ENCODE measurements around the gene ITGB1BP1. TPM values are rescaled to one million over a fixed set of nuclear protein-coding genes. Genes with fewer than 3 reads are reported as not detected.

The ITGB1BP1 gene
- total RNA-seq, 2 donors from 2014 or later: 38.7 to 64.4 TPM

- Histone ChIP-seq H3K4me3 (no peak overlapping the region), H3K27ac (no peak overlapping the region), H3K27me3 (replicated peaks; ENCODE audit: insufficient read depth) (no peaks in the 10 kb centered on the region), H3K9me3 (no peaks in the 10 kb centered on the region), H3K36me3 (no peaks in the 10 kb centered on the region), H3K4me1 (ENCODE audit: control insufficient read depth in 1 of 2, low read depth in 2 of 2) (peaks cover 9 to 20% of the 10 kb centered on the region in 2 donors)
- ATAC-seq (ENCODE audit: insufficient number of reproducible peaks, low FRiP score, low read depth) (no peak), DNase-seq (ENCODE audit: low spot score) (no peak)
- TF ChIP-seq CTCF (IDR thresholded peaks at IDR 0.05): no peak
Measured at GRCh38 chr2:9418746-9419145, 4.6 kb downstream of the ITGB1BP1 start.

DNA sequence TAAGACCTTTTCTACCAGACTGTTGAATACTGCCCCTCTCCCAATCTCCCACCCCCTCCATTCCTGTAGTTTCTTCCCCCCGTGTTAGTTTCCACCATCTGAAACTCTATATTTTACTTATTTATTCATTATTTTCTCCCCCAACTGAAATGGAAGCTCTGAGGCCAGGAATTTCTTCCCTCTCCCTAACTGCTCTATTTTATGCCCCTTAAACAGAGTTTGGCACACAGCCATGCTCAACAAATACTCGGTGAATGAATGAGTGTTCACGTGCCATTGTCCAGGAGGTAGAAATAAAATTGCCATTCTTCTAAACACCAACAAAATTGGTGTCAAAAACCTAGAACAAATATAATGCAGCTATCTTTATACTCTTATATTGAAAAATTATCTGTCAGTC lies 5.6 kb downstream of the ITGB1BP1 start:
- H3K4me1 ChIP-seq (ENCODE audit: control insufficient read depth in 1 of 2, low read depth in 2 of 2): peaks cover 9 to 20% of the 10 kb centered on the region in 2 donors
- no peak for DNase-seq (ENCODE audit: low spot score)
- no peak overlapping the region for H3K27ac ChIP-seq
- ATAC-seq (ENCODE audit: insufficient number of reproducible peaks, low FRiP score, low read depth): no peak
- H3K27me3 ChIP-seq (replicated peaks; ENCODE audit: insufficient read depth): no peaks in the 10 kb centered on the region
- no peaks in the 10 kb centered on the region for H3K36me3 ChIP-seq
- H3K9me3 ChIP-seq: no peaks in the 10 kb centered on the region
- no peak overlapping the region for H3K4me3 ChIP-seq
- TF ChIP-seq CTCF (IDR thresholded peaks at IDR 0.05): no peak

GRCh38 chr2:9416962-9417316 lies 6.4 kb downstream of the ITGB1BP1 start:
- H3K4me1 ChIP-seq (ENCODE audit: control insufficient read depth in 1 of 2, low read depth in 2 of 2): peaks cover 5 to 16% of the 10 kb centered on the region in 2 donors
- TF ChIP-seq CTCF (IDR thresholded peaks at IDR 0.05): no peak
- H3K27ac ChIP-seq: no peak overlapping the region

GRCh38 chr2:9416267-9416961 lies 6.9 kb downstream of the ITGB1BP1 start:
- Histone ChIP-seq H3K9me3 (no peaks in the 10 kb centered on the region), H3K27ac (no peak overlapping the region), H3K36me3 (peaks cover 3% of the 10 kb centered on the region), H3K27me3 (replicated peaks; ENCODE audit: insufficient read depth) (no peaks in the 10 kb centered on the region), H3K4me1 (ENCODE audit: control insufficient read depth in 1 of 2, low read depth in 2 of 2) (peaks cover 0 to 11% of the 10 kb centered on the region in 2 donors), H3K4me3 (no peak overlapping the region)
- DNase-seq (ENCODE audit: low spot score) (no peak), ATAC-seq (ENCODE audit: insufficient number of reproducible peaks, low FRiP score, low read depth) (no peak)
- TF ChIP-seq CTCF (IDR thresholded peaks at IDR 0.05): no peak

More at GRCh38 chr2:9416962-9417316, 6.4 kb downstream of the ITGB1BP1 start:
- DNase-seq (ENCODE audit: low spot score) (no peak), ATAC-seq (ENCODE audit: insufficient number of reproducible peaks, low FRiP score, low read depth) (no peak)
- no peak overlapping the region for H3K4me3 ChIP-seq
- no peaks in the 10 kb centered on the region for H3K36me3 ChIP-seq
- no peaks in the 10 kb centered on the region for H3K27me3 ChIP-seq (replicated peaks; ENCODE audit: insufficient read depth)
- no peaks in the 10 kb centered on the region for H3K9me3 ChIP-seq

- no peak overlapping the region for H3K4me3 ChIP-seq
- H3K4me1 ChIP-seq (ENCODE audit: control insufficient read depth in 1 of 2, low read depth in 2 of 2): peaks cover 0 to 6% of the 10 kb centered on the region in 2 donors
- no peaks in the 10 kb centered on the region for H3K9me3 ChIP-seq
- no peaks in the 10 kb centered on the region for H3K27me3 ChIP-seq (replicated peaks; ENCODE audit: insufficient read depth)
- TF ChIP-seq CTCF (IDR thresholded peaks at IDR 0.05): no peak
- peak; percentile 65 for ATAC-seq (ENCODE audit: insufficient number of reproducible peaks, low FRiP score, low read depth)
- no peak for DNase-seq (ENCODE audit: low spot score)
- H3K36me3 ChIP-seq: peaks cover 9% of the 10 kb centered on the region
- no peak overlapping the region for H3K27ac ChIP-seq
Measured at GRCh38 chr2:9415516-9416169, 7.7 kb downstream of the ITGB1BP1 start.
